ENCODE data around the gene OPN3. TPM values are rescaled to one million over a fixed set of nuclear protein-coding genes. Genes with fewer than 3 reads are reported as not detected.
A peak's percentile ranks its signal among the peaks of the same experiment; 100 is the strongest.

The OPN3 gene
- total RNA-seq (2022) (15.3 and 22.0 TPM in 2 replicates), Bru-seq, nascent RNA (percentile 68 among the genes with signal in this experiment), BruChase-seq, experiment 1, labeled RNA remaining after a 6-hour chase (percentile 73 among the genes with signal in this experiment), BruChase-seq, experiment 2, labeled RNA remaining after a 2-hour chase (percentile 69 among the genes with signal in this experiment)
- long read RNA-seq, transcript OPN3-201 (4 exons, 2,620 nt): minor isoform, 16 of 58 reads
- long read RNA-seq, transcript OPN3-206 (3 exons, 1,816 nt): major isoform, 27 of 58 reads
- long read RNA-seq, partial matches to known transcripts: 1 of 58 reads
- long read RNA-seq, other reads (novel, unspliced or antisense): 12 of 58 reads

- Mint-ChIP-seq H3K27me3 (ENCODE audit: unreplicated experiment) (no peaks in the 10 kb centered on the region), H3K4me3 (ENCODE audit: low read depth, unreplicated experiment) (peak within 1 kb of the TSS; percentile 85), H3K9me3 (ENCODE audit: low read depth, unreplicated experiment) (peaks cover 5% of the 10 kb centered on the region), H3K4me1 (ENCODE audit: low read depth, unreplicated experiment) (peaks cover 48% of the 10 kb centered on the region), H3K36me3 (ENCODE audit: insufficient read depth, unreplicated experiment) (peaks cover 28% of the 10 kb centered on the region), H3K27ac (ENCODE audit: unreplicated experiment) (peak within 1 kb of the TSS; percentile 83)
- DNase-seq: peak; percentile 99
- CTCF ChIA-PET: interaction anchor here (0.5 to 1.3 kb wide), 4 partner anchors 21 to 364 kb away, joined by 3 to 5 read pairs (median 4); no protein-coding TSS in a partner anchor
- no peak for TF ChIP-seq CTCF (IDR thresholded peaks at IDR 0.05; ENCODE audit: unreplicated experiment)
- intact Hi-C loops (cut with micrococcal nuclease; ENCODE audit: unreplicated experiment): no loop called here
- no TSS peak for BruUV-seq (replicated peaks)
These were observed at the start of gene OPN3, which contains the start of gene CHML for GRCh38 chr1:241640149-241640866. Gene OPN3 (minus strand): TSS chr1:241640369. CDS start chr1:241640254, 115 bp downstream. Gene CHML (minus strand): TSS chr1:241640369. CDS start chr1:241635766, 4,603 bp downstream.

- no peaks in the 10 kb centered on the region for H3K4me1 Mint-ChIP-seq (ENCODE audit: low read depth, unreplicated experiment)
- intact Hi-C loops (cut with micrococcal nuclease; ENCODE audit: unreplicated experiment): no loop called here
- H3K9me3 Mint-ChIP-seq (ENCODE audit: low read depth, unreplicated experiment): no peaks in the 10 kb centered on the region
- no peaks in the 10 kb centered on the region for H3K36me3 Mint-ChIP-seq (ENCODE audit: insufficient read depth, unreplicated experiment)
- H3K4me3 Mint-ChIP-seq (ENCODE audit: low read depth, unreplicated experiment): no peak overlapping the region
- no peaks in the 10 kb centered on the region for H3K27me3 Mint-ChIP-seq (ENCODE audit: unreplicated experiment)
- no peak for DNase-seq
- no peak overlapping the region for H3K27ac Mint-ChIP-seq (ENCODE audit: unreplicated experiment)
- CTCF ChIA-PET: interaction anchor here (1.1 kb wide), 1 partner anchor 13 kb away, joined by 4 read pairs; no protein-coding TSS in a partner anchor
- no TSS peak for BruUV-seq (replicated peaks)
- TF ChIP-seq CTCF (IDR thresholded peaks at IDR 0.05; ENCODE audit: unreplicated experiment): no peak
These were observed 48.8 kb upstream of the OPN3 start for GRCh38 chr1:241688940-241689368.

- intact Hi-C loops (cut with micrococcal nuclease; ENCODE audit: unreplicated experiment): no loop called here
These were observed 43.9 kb upstream of the OPN3 start for GRCh38 chr1:241684108-241684507.

More at GRCh38 chr1:241684108-241684507, 43.9 kb upstream of the OPN3 start:
- no peak for TF ChIP-seq CTCF (IDR thresholded peaks at IDR 0.05; ENCODE audit: unreplicated experiment)
- peaks cover 6% of the 10 kb centered on the region for H3K9me3 Mint-ChIP-seq (ENCODE audit: low read depth, unreplicated experiment)
- H3K27ac Mint-ChIP-seq (ENCODE audit: unreplicated experiment): no peak overlapping the region
- CTCF ChIA-PET: no interaction called here
- no peaks in the 10 kb centered on the region for H3K4me1 Mint-ChIP-seq (ENCODE audit: low read depth, unreplicated experiment)
- BruUV-seq (replicated peaks): no TSS peak
- H3K4me3 Mint-ChIP-seq (ENCODE audit: low read depth, unreplicated experiment): no peak overlapping the region
- no peak for DNase-seq
- peaks cover 25% of the 10 kb centered on the region for H3K27me3 Mint-ChIP-seq (ENCODE audit: unreplicated experiment)
- H3K36me3 Mint-ChIP-seq (ENCODE audit: insufficient read depth, unreplicated experiment): no peaks in the 10 kb centered on the region
